ENCODE data around the gene USP4. TPM values are rescaled to one million over a fixed set of nuclear protein-coding genes. Genes with fewer than 3 reads are reported as not detected.

Gene USP4, protein sequence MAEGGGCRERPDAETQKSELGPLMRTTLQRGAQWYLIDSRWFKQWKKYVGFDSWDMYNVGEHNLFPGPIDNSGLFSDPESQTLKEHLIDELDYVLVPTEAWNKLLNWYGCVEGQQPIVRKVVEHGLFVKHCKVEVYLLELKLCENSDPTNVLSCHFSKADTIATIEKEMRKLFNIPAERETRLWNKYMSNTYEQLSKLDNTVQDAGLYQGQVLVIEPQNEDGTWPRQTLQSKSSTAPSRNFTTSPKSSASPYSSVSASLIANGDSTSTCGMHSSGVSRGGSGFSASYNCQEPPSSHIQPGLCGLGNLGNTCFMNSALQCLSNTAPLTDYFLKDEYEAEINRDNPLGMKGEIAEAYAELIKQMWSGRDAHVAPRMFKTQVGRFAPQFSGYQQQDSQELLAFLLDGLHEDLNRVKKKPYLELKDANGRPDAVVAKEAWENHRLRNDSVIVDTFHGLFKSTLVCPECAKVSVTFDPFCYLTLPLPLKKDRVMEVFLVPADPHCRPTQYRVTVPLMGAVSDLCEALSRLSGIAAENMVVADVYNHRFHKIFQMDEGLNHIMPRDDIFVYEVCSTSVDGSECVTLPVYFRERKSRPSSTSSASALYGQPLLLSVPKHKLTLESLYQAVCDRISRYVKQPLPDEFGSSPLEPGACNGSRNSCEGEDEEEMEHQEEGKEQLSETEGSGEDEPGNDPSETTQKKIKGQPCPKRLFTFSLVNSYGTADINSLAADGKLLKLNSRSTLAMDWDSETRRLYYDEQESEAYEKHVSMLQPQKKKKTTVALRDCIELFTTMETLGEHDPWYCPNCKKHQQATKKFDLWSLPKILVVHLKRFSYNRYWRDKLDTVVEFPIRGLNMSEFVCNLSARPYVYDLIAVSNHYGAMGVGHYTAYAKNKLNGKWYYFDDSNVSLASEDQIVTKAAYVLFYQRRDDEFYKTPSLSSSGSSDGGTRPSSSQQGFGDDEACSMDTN
- 69.6 TPM for total RNA-seq
- long read RNA-seq, transcript USP4-202 (21 exons, 3,222 nt): minor isoform, 27 of 186 reads
- long read RNA-seq, transcript USP4-201 (22 exons, 3,126 nt): major isoform, 87 of 186 reads
- long read RNA-seq, partial matches to known transcripts: 13 of 186 reads
- long read RNA-seq, other reads (novel, unspliced or antisense): 58 of 186 reads

GRCh38 chr3:49339941-49340800 is at the start of gene USP4:
Gene USP4, minus strand, starts transcription at chr3:49340053. Its CDS starts 29 bp downstream, at chr3:49340024.
- no peaks in the 10 kb centered on the region for H3K27me3 ChIP-seq
- peaks cover 17% of the 10 kb centered on the region for H3K36me3 ChIP-seq
- DNase-seq (peak; percentile 98), ATAC-seq (peak; percentile 95)
- H3K27ac ChIP-seq: peak within 1 kb of the TSS; percentile 99
- H3K9me3 ChIP-seq: no peaks in the 10 kb centered on the region
- H3K4me1 ChIP-seq: peaks cover 27% of the 10 kb centered on the region
- intact Hi-C loops (cut with DNase I): no loop called here
- TF ChIP-seq CTCF (IDR thresholded peaks at IDR 0.05): peak; percentile 44
- peak within 1 kb of the TSS; percentile 96 for H3K4me3 ChIP-seq

DNA sequence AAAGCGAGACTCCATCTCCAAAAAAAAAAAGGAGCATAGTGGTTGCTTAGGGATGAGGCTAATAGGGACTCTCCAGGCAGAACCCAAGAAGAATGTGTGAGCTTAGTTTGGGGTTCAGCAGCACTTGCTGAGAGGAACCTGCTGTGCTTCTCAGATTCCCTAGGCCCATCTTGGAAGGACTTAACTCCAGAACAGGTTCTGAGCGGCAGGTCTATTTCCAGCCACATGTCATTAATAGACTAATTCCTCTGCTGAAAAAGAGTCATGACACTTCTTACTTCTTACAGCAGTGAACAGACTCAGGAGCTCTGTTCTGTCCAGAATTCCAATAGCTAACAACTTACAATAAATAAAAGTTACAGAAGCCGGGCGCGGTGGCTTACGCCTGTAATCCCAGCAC is 49.4 kb upstream of the USP4 start:
- intact Hi-C loops (cut with DNase I): no loop called here
- no peak overlapping the region for H3K4me3 ChIP-seq
- no peaks in the 10 kb centered on the region for H3K27me3 ChIP-seq
- ATAC-seq (no peak), DNase-seq (no peak)
- H3K9me3 ChIP-seq: no peaks in the 10 kb centered on the region
- H3K36me3 ChIP-seq: peaks cover 2% of the 10 kb centered on the region
- no peak for TF ChIP-seq CTCF (IDR thresholded peaks at IDR 0.05)
- H3K27ac ChIP-seq: no peak overlapping the region
- H3K4me1 ChIP-seq: peaks cover 35% of the 10 kb centered on the region

GRCh38 chr3:49388289-49388820 is 48.5 kb upstream of the USP4 start:
- no peak for TF ChIP-seq CTCF (IDR thresholded peaks at IDR 0.05)
- H3K27ac ChIP-seq: no peak overlapping the region
- H3K4me3 ChIP-seq: no peak overlapping the region
- peaks cover 41% of the 10 kb centered on the region for H3K4me1 ChIP-seq
- no peaks in the 10 kb centered on the region for H3K9me3 ChIP-seq
- no peaks in the 10 kb centered on the region for H3K27me3 ChIP-seq
- ATAC-seq: no peak
- H3K36me3 ChIP-seq: no peaks in the 10 kb centered on the region
- no peak for DNase-seq
- intact Hi-C loops (cut with DNase I): no loop called here

GRCh38 chr3:49387721-49388120 is 47.9 kb upstream of the USP4 start:
- Histone ChIP-seq H3K4me1 (peaks cover 45% of the 10 kb centered on the region), H3K36me3 (no peaks in the 10 kb centered on the region), H3K4me3 (no peak overlapping the region), H3K27ac (no peak overlapping the region), H3K27me3 (no peaks in the 10 kb centered on the region), H3K9me3 (no peaks in the 10 kb centered on the region)
- ATAC-seq (no peak), DNase-seq (no peak)
- intact Hi-C loops (cut with DNase I): no loop called here
- TF ChIP-seq CTCF (IDR thresholded peaks at IDR 0.05): no peak

Data from upper lobe of right lung (tissue), 1 donor.